ENCODE results near the gene TRIM4.
A peak's percentile ranks its signal among the peaks of the same experiment; 100 is the strongest.
"Not testable (repeated sequence)": the region's sequence is repeated elsewhere in the genome, so short reads cannot be mapped to it uniquely, and the experiment has no call there.

TRIM4 gene

GRCh38 chr7:99918959-99919813, at the start of gene TRIM4:
Gene TRIM4 (minus strand): TSS chr7:99919530. CDS start chr7:99919401, 129 bp downstream.
- peak; percentile 85 to 86 for DNase-seq

- no peak for DNase-seq
These were observed 39.4 kb upstream of the TRIM4 start for GRCh38 chr7:99958564-99959227.

- DNase-seq, result no peak
These were observed 35.9 kb upstream of the TRIM4 start for GRCh38 chr7:99955247-99955646.

GRCh38 chr7:99954643-99955042, 35.3 kb upstream of the TRIM4 start:
- not testable (repeated sequence) for DNase-seq

- DNase-seq, result no peak
These were observed 34.3 kb upstream of the TRIM4 start for GRCh38 chr7:99953649-99954048.

- not testable (repeated sequence) for DNase-seq
These were observed 33.3 kb upstream of the TRIM4 start for GRCh38 chr7:99952649-99953048.

- DNase-seq, result not testable (repeated sequence)
These were observed 31.5 kb upstream of the TRIM4 start for GRCh38 chr7:99950819-99951218.

GRCh38 chr7:99949645-99950228, 30.4 kb upstream of the TRIM4 start:
- DNase-seq, result no peak

- no peak for DNase-seq
These were observed 28.3 kb upstream of the TRIM4 start for GRCh38 chr7:99947608-99948007.

GRCh38 chr7:99944497-99945070, 25.3 kb upstream of the TRIM4 start:
- no peak for DNase-seq

- no peak for DNase-seq
These were observed 24.5 kb upstream of the TRIM4 start for GRCh38 chr7:99943641-99944496.

GRCh38 chr7:99938296-99938695, 19.0 kb upstream of the TRIM4 start:
- DNase-seq, result no peak

GRCh38 chr7:99935009-99935408, 15.7 kb upstream of the TRIM4 start:
- DNase-seq, result not testable (repeated sequence)

GRCh38 chr7:99930376-99930775, 11.0 kb upstream of the TRIM4 start:
- no peak for DNase-seq

GRCh38 chr7:99929730-99930053, 10.4 kb upstream of the TRIM4 start:
- DNase-seq, result no peak

- DNase-seq, result peak; percentile 61 to 68
These were observed 9.8 kb upstream of the TRIM4 start, which contains the start of gene GJC3 for GRCh38 chr7:99928994-99929729. Gene GJC3 (minus strand): TSS chr7:99929620. CDS start chr7:99929620, 0 bp downstream.

- DNase-seq, result no peak
These were observed 8.9 kb upstream of the TRIM4 start for GRCh38 chr7:99928188-99928587.

GRCh38 chr7:99927536-99927935, 8.2 kb upstream of the TRIM4 start:
- DNase-seq, result no peak

- no peak for DNase-seq
These were observed 7.0 kb upstream of the TRIM4 start for GRCh38 chr7:99926321-99926720.

GRCh38 chr7:99923200-99923599, 3.9 kb upstream of the TRIM4 start:
- DNase-seq, result no peak

- DNase-seq, result no peak
These were observed 819 bp upstream of the TRIM4 start for GRCh38 chr7:99920149-99920548.

GRCh38 chr7:99919814-99920112, 433 bp upstream of the TRIM4 start:
- no peak for DNase-seq
